Measurements from ENCODE around the gene GPI.

The GPI gene

DNA sequence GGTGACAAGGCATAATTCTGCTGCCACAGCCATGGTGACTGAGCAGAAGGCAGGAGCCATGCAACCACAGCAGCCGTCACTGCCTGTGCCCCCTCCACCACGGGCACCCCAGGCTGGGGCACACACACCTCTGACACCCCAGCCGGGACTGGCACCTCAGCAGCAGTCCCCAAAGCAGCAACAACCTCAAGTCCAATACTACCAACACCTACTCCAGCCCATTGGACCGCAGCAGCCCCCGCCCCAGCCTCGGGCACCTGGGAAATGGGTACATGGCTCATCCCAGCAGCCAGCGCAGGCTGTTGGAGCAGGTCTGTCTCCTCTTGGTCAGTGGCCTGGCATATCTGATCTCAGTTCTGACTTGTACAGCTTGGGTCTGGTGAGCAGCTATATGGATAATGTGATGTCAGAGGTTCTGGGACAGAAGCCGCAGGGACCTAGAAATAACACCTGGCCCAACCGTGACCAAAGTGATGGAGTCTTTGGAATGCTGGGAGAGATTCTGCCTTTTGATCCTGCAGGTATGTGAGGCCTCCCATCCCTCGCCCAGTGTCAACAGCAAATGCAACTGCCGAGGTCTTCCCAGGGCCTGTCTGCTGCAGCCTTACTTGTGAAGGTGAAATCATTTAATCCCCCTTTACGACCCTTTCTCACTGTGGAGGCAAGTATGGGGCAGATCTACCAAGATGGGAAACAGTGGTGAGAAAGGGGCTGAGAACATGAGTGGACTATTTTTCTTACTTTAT is 22.9 kb upstream of the GPI start:
- no peak for DNase-seq (ENCODE audit: low read depth in 2 of 2)

DNA sequence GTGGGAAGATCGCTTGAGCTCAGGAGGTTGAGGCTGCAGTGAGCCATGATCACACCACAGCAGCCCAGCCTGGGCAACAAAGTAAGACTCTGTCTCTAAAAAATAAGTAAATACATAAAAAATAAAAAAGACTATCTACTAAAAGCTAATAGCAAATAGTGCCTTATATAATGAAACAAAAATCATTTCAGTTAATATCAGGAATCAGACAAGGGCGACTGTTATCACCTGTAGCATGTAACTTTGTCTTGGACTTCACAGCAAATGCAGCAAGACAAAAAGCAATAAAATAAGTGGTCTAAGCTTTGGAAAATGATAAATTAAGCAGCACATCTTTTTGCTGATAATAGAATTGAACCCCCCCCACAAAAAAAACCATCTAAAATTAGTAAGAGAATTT is 21.2 kb upstream of the GPI start:
- DNase-seq (ENCODE audit: low read depth in 2 of 2), result no peak

DNA sequence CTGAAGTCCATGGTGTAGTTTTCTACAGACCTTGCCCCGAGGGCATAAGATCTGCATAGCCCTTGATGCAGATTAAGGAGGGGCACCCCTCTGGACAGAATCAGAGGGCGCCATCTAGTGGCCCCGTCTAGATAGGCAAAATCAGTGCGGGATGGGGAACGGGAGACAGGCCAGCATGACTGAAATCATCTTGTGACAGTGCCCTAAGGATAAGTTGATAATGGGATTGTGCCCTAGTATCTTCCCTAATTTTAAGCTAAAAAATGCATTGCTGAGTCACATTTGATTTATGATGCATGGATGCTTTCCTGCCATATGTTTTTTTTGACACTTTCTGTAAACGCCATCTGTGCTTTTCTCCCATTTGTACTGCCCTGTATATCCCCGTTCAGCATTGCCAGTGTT is 19.0 kb upstream of the GPI start:
- peak in 1 of 2 experiments; percentile 18 for DNase-seq (ENCODE audit: low read depth in 2 of 2)

DNA sequence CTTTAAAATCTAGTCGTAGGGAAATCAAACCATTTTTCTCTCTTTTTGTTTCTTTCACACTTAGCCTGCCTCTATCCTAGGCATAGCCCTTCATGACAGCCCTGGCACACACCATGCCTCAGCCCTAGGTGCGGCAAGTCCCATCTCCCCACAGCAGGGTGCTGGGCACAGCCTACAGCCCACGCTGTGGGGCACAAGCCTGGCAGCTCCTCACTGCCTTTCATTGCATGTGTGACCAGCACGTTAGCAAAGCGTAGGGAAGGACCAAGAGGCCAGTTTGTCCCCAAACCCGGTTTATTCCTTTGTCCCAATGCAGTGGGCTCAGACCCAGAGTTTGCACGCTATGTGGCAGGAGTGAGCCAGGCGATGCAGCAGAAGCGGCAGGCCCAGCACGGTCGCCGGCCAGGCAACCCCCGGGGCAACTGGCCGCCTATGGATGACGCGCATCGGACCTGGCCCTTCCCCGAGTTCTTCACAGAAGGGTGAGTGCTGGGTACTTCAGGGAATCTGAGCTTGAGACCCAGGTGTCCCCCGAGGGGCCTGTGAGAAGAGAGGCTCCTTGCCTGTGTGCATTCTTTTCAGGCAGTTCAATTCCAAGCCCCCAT is 17.3 kb upstream of the GPI start:
- DNase-seq (ENCODE audit: low read depth in 2 of 2), result no peak

DNA sequence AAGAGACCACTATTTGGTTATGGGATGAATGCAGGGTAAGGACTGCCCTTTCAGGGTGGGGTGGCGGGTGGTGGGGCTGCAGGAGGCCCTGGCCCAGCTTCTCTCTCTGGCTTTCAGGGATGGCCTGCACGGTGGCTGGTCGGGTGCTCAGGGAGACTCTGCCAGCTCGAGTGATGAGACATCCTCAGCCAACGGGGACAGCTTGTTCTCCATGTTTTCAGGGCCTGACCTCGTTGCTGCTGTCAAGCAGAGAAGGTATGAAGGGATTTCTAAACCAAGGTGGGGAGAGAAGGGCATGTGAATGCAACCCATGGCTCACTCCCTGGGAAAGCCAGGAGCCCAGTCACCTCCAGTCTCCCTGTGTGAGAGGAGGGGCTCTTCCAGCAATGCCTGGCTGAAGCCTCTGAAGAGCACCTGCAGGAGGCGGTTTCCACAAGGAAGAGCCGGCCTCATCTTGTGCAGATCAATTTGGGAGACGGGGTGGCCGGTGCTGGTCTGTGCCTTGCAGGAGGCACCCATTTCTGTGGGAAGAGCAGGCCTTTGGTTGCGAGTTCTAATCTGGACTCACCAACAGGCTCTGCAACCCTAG is 16.0 kb upstream of the GPI start:
- no peak for DNase-seq (ENCODE audit: low read depth in 2 of 2)

DNA sequence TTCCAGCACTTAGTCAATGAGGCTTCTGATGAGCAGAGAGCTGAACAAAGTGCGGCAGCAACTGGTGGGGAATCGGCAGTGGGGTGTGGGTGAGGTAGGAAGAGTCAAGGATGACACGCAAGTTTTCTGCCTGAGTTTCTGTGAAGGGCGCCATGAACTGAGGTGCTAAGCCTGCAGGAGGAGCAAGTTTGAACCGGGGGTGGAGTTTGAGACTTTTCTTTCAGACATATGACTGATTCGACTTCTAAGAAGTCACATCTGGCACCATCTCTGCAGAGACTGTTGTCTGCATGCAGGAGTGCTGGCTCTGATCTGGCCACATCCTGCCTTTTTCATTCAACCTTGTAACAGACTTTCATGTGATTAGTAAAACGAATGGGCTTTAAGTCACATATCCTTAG is 14.8 kb upstream of the GPI start:
- DNase-seq (ENCODE audit: low read depth in 2 of 2), result no peak

DNA sequence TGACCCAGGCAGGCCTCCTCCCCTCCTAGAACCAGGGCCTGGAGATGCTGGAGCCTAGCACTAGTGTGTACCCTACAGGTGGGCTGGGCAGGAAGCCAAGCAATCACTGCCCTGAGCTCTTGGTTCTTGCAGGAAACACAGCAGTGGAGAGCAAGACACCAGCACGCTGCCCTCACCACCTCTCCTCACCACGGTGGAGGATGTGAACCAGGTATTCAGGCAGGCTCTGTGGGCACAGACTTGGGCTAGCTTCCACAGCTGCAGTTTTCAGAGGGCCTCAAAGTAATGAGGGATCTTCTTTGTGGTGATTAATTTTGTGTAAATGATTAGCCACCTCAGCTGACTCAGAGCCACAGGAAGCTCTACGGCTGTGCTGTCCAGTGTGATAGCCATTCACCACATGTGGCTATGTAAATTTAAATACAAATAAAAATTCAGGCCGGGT is 13.6 kb upstream of the GPI start:
- no peak for DNase-seq (ENCODE audit: low read depth in 2 of 2)

DNA sequence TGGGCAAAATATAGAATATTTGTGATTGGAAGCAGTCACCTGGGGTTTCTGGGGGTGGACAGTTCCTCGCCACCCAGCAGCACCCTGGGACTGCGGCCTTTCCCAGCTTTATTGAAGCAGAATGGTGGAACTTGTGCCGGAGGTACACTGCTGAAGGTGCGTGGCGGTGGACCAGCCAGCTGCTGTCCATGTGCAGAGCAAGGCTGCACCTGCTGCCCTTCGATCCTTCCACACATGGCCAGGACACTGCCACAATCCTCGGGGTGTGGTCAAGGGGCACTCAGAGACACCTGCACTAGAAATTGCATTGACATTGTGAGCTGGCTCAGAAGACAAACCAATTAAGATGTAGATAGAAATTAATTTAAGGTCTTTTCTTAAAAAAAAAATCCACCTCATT is 11.4 kb upstream of the GPI start:
- DNase-seq (ENCODE audit: low read depth in 2 of 2), result no peak

DNA sequence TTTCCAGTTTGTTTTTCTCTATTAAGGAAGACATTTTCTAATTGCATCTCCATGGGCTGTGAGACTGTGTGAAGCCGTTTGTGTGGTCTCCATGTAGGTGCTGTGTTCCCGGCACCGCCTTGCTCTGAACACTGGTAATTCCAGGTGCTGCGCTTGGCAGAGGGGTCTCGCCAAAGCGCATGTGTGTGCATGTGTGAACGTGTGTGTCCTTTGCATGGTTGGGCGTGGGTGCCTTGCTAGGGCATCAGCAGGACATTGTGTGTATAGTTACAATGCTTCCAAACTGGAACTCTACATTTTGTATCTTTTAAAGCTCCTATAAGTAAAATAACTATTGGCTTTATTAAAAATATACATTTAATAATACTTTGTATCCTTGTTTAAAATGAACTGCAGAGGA is 9.8 kb upstream of the GPI start:
- DNase-seq (ENCODE audit: low read depth in 2 of 2), result no peak

DNA sequence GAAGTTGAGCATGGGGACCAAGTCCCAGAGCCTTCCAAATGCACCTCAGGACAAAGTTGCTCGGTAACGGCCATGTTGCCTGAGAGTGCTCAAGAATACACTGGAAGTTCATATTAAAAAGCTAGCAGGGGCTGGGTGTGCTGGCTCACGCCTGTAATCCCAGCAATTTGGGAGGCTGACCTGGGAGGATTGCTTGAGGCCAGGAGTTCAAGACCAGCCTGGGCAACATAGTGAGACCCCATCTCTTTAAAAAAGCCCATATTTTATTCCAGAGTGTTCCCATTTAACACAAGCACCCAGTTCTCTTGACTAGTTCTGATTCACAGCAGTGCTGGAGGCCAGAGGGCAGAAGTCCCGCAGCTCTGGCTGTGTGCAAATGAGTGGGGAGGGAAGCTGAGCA is 8.1 kb upstream of the GPI start:
- no peak for DNase-seq (ENCODE audit: low read depth in 2 of 2)

DNA sequence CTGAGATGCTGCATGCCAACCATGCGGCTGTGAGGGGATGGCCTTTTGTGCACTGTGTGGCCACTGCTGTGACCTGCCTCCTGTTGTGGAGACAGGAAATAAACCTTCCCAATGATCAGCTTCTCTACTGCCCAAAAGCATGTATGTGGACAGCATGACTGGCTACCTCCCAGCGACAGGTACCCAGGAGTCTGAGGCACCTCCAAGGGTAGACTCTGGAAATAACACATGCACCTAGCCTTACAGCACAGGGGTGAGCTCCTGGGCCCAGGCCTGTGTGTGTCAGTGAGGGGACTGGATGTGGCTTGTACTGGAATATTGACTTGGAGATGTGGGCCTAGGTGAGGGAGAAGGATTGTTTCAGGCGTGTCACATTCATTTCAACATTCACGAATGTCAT is 7.6 kb upstream of the GPI start:
- no peak for DNase-seq (ENCODE audit: low read depth in 2 of 2)

DNA sequence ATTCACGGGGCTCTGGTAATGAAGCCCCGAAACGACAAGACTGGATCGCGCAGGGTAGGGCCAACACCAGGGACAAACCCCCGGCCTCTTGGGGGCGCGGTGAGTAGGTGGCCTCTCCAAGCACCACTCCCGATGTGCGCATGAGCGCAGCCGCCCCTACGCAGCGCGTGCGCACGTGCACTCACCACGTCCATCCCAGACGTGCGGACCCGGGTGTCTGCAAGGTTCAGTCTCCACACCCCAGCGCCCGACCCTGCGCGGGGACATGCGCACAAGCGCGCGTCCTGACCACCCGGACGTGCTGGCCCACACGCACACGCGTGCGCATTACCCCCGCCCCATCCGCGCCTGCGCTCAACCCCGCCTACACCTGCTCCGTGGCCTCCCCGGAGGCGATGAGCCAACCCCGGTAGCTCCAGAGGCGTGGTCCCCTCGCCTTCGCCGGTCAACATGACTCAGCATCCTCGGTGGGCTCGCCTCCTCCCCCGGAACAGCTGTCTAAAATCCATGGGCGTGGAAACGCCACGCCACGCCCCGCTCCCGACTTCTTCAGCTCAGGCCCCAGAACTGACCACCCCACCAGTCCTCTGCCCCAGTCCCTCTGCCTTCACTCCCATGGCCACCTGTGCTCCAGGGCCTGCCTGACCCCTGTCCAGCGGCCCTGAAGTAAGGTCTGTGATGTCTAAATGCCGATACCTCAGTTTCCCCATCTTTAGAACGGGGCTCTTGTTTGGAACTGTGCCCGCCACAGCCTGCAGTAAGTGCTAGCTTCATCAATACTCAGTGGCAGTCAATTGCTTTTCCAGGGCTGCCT is 5.6 kb upstream of the GPI start:
- peak; percentile 92 to 93 for DNase-seq (ENCODE audit: low read depth in 2 of 2)

DNA sequence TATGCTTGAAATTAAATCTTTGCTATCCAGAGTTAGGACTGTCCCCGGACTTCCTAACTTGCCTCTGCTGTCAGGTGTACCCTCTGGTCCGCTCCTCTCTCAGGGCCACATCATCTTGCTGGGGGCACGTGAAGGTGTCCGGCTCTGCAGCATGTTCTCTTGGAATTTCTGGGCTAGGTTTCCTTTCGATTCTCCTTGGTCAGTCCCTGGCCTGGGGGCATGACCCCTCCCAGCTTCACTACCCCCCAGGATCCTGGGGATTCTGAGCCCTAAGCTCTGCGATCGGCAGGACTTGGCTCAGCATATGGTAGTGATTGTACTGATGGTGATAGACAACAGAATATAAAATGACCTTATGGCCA is 5.1 kb upstream of the GPI start:
- DNase-seq (ENCODE audit: low read depth in 2 of 2), result no peak

DNA sequence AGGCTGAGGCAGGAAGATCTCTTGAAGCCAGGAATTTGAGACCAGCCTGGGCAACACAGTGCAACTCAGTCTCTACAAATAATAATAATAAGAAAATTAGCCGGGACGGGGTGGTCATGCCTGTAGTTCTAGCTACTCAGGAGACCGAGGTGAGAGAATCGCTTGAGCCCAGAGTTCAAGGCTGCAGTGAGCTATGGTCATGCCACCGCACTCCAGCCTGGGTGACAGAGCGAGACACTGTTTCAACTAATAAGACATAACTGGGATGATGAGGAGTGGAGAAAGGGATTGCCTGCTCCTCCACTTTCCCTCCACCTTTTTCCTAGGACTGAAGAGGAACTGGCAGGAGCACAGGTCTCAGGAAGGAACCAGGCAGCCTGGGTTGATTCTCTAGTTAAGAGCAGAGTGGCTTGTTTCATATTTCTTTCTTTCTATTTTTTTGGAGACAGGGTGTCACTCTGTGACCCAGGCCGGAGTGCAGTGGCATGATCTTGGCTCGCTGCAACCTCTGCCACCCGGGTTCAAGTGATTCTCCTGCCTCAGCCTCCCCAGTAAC is 4.6 kb upstream of the GPI start:
- DNase-seq (ENCODE audit: low read depth in 2 of 2), result no peak

DNA sequence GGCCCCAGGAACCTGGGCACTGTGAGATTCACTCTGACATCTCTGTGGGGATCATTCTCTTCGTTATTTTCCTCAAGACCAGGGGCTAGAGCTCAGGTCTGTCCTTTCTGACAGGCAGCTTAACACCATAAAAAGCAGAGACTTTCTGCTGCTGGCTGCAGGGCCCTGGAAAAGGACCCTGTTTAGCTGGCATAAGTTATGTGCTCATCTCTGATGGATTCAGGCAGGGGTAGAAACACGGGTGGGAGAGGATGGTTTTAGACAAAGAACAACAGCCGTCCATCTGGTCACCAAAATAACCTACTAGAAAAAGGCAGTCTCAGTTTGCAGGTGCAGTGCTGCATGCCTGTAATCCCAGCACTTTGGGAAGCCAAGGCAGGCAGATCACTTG is 2.3 kb upstream of the GPI start:
- no peak for DNase-seq (ENCODE audit: low read depth in 2 of 2)

DNA sequence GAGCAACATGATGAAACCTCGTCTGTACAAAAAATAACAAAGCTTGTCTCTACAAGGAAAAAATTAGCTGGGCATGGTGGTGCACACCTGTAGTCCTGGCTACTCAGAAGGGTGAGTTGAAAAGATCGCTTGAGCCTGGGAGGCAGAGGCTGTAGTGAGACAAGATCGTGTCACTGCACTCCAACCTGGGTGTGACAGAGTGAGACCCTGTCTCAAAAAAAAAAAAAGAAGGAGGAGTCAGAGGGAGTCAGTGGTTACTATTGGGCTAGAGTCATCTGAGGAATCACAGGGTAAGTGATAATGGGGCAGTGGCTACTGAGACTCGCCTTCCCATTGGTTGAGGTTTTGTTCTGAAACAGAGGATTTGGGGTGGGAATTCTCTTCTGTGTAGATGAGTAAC is 1.9 kb upstream of the GPI start:
- no peak for DNase-seq (ENCODE audit: low read depth in 2 of 2)

DNA sequence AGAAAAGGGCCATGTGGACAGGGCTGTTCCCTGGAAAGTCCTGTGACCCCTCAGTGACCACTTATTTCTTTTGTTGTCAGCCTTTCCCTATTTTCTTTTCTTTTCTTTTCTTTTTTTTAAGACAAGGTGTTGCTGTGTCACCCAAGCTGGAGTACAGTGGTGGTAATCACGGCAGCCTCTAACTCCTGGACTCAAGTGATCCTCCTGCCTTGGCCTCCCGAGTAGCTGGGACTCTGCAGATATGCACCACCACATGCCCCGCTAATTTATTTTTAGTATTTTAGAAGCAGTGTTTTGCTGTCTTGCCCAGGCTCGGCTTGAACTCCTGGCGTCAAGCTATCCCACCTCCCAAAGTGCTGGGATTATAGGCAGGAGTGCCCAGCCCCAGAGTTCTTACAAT is 1.1 kb upstream of the GPI start:
- no peak for DNase-seq (ENCODE audit: low read depth in 2 of 2)

DNA sequence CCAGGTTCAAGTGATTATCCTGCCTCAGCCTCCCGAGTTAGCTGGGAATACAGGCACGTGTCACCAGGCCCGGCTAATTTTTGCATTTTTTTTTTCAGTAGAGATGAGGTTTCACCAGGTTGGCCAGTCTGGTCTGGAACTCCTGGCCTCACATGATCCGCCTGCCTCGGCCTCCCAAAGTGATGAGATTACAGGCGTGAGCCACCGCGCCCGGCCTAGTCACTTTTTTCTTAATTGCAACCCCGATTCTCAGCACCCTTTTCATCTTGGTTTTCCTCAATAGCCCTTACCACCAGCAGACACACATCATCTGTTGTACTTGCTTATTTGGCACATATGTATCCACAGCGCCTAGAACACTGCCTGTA is 550 bp upstream of the GPI start:
- DNase-seq (ENCODE audit: low read depth in 2 of 2), result no peak

DNA sequence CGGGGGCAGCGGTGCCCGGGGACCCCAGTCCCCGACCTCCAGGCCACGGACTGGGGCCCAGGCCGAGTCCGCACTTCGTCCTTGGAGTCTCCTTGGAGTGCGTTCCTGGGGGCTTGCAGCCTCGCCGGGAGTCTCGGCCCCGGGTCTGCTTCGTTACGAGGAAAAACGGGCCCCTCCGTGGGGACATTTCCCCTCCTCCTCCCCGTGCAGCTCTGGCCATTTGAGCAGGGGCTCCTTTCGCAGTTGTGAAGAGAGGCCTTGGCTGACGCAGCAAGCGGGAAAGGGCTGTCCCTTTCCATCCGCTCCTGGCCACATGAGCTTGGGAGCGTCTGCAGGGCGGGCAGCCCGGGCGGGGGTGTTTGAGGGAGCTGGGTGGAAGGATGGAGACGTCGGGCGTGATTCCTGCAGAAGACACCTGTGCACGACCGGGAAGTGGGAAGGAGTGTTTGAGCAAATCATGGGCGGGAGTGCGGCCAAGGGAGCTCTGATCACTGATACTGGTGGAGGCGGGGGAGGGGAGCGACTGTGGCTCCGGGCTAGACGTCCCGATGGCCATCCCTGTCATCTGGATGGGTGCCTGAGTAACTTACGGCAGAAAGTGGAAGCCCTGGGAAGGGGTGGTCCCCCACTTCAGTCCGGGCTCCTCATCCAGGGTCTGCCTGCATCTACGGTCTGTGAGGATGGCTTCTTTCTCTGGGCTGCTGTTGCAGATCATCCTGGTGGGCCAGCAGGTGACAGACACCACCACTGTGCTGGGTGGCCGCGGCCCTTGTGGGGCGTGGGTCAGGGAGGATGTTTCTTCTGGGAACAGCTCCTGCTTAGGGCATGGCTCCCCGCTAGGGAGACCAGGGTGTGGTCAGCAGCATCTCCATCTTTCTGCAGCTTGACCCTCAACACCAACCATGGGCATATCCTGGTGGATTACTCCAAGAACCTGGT is 736 bp downstream of the GPI start:
- DNase-seq (ENCODE audit: low read depth in 2 of 2), result no peak

DNA sequence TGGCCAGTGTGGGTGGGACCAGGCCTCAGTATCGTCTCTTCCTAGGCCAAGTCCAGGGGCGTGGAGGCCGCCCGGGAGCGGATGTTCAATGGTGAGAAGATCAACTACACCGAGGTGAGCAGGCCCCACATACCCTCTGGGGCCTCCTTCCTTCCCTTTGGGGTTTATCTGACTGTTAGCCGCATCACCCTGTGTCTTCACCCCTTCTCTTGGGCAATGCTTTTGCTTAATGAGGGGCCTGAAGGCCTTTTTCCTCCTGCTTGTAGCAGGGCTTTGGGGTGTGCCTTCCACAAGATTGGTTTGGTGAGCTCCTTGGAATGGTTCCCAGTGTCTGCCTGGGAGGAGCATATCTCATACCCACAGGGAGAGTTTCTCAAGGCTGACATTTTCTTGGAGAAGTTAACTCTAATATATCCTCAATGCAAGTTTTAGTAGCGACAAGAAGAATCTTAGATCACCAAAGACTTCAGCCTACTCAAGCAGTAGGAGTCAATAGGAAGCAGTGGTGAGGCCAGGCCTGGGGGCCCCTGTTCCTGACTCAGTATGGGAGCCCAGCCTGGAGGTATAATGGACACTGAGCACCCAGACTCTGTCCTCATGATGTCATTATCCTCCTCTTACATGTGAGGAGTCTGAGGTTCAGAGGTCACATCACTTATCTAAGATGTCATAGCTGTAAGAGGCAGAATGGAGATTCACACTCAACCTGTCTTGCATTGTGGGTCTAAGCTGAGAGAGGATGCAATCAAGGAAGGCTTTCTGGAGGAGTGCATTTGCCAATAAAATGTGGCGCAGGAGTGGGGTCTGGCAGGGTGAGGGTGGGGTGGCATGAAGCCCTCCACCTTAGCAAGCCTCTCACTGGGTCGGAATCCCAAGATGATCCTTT is 2.0 kb downstream of the GPI start:
- peak in 1 of 2 experiments; percentile 29 for DNase-seq (ENCODE audit: low read depth in 2 of 2)
